ENCODE results near the gene DDX20.

DNA sequence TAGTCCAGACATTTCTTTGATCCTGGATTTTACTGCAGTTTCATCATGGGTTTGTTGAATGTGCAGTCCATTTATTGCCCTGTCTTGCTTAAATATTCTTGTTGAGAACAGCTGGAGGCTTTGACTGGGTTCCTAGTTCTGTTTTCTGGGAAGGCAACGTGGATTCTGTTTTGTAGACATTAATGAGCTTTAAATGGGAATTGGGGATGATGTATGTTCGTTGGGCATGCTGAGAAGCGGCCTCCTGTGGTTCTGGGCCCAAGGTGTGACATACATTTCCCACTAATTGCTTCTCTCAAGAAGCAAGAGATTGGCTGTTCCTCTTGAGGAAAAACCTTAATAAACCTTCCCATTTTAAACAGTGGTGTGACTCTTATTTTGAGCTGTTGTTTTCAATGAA, 39.4 kb upstream of the DDX20 start:
- TF ChIP-seq, protein P1, sequence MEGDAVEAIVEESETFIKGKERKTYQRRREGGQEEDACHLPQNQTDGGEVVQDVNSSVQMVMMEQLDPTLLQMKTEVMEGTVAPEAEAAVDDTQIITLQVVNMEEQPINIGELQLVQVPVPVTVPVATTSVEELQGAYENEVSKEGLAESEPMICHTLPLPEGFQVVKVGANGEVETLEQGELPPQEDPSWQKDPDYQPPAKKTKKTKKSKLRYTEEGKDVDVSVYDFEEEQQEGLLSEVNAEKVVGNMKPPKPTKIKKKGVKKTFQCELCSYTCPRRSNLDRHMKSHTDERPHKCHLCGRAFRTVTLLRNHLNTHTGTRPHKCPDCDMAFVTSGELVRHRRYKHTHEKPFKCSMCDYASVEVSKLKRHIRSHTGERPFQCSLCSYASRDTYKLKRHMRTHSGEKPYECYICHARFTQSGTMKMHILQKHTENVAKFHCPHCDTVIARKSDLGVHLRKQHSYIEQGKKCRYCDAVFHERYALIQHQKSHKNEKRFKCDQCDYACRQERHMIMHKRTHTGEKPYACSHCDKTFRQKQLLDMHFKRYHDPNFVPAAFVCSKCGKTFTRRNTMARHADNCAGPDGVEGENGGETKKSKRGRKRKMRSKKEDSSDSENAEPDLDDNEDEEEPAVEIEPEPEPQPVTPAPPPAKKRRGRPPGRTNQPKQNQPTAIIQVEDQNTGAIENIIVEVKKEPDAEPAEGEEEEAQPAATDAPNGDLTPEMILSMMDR (IDR thresholded peaks at IDR 0.05; ENCODE audit: control extremely low read depth in 1 of 3, insufficient read depth in 1 of 3, low read depth in 1 of 3, low read length in 3 of 3), result no peak
- no peak for TF ChIP-seq SIN3A (conservative IDR thresholded peaks at IDR 0.05 in 1 of 2, IDR thresholded peaks at IDR 0.05 in 1 of 2; ENCODE audit: low read depth in 1 of 2, low read length in 2 of 2)
- TF ChIP-seq, protein P2, sequence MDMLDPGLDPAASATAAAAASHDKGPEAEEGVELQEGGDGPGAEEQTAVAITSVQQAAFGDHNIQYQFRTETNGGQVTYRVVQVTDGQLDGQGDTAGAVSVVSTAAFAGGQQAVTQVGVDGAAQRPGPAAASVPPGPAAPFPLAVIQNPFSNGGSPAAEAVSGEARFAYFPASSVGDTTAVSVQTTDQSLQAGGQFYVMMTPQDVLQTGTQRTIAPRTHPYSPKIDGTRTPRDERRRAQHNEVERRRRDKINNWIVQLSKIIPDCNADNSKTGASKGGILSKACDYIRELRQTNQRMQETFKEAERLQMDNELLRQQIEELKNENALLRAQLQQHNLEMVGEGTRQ (IDR thresholded peaks at IDR 0.05; ENCODE audit: low read length), result no peak
- no peak for TF ChIP-seq RAD21 (IDR thresholded peaks at IDR 0.05 in 1 of 2, conservative IDR thresholded peaks at IDR 0.05 in 1 of 2; ENCODE audit: low read depth in 2 of 2, low read length in 2 of 2)
- TF ChIP-seq BACH1 (IDR thresholded peaks at IDR 0.05; ENCODE audit: low read length), result no peak
- TF ChIP-seq, protein P3, sequence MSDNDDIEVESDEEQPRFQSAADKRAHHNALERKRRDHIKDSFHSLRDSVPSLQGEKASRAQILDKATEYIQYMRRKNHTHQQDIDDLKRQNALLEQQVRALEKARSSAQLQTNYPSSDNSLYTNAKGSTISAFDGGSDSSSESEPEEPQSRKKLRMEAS (IDR thresholded peaks at IDR 0.05), result no peak
- no peak for TF ChIP-seq POLR2A (IDR thresholded peaks at IDR 0.05; ENCODE audit: control extremely low read depth in 1 of 2, low read depth in 2 of 2, low read length in 2 of 2)
- TF ChIP-seq SRF (IDR thresholded peaks at IDR 0.05; ENCODE audit: low read depth, low read length), result no peak
- no peak for TF ChIP-seq NANOG (IDR thresholded peaks at IDR 0.05; ENCODE audit: insufficient read depth, low read depth, low read length, poor library complexity, severe bottlenecking)
- TF ChIP-seq GTF2F1 (IDR thresholded peaks at IDR 0.05; ENCODE audit: borderline replicate concordance, low read depth, low read length), result no peak
